A549 (cell line): ENCODE data around the gene EIF4B. TPM values are rescaled to one million over a fixed set of nuclear protein-coding genes. Genes with fewer than 3 reads are reported as not detected.

ENCODE experiments used
- ATAC-seq, 2 experiments: fragments of 200-7000 bp in 1 of 2; fragments of >200 bp in 1 of 2; cut with Nextera tagmentation in 1 of 2; cut with Tn5 transposase in 1 of 2; 3 replicates each; pipeline versions ENCODE4 v1.8.0 to v1.9.1; 2018 to 2020; ENCODE audit warnings: mild to moderate bottlenecking in 1 of 2, moderate library complexity in 1 of 2
- CTCF ChIA-PET: fragments of 300-600 bp; sonication (Branson Sonifier 250); formaldehyde crosslinking; extraction: SDS; loops from one replicate; lab custom pipeline; 2021; ENCODE audit warnings: antibody characterized with exemption, inconsistent platforms; lab: Yijun Ruan, JAX
- POLR2A ChIA-PET: fragments of 350-600 bp; formaldehyde crosslinking; extraction: SDS; loops from one replicate; lab custom pipeline; 2021; ENCODE audit warnings: antibody characterized with exemption, inconsistent platforms; lab: Yijun Ruan, JAX
- DNase-seq, 2 experiments: peaks; one replicate each; pipeline versions ENCODE4 v3.0.0 to v3.0.0-alpha.2; 2011 to 2016; ENCODE audit warnings: low read depth in 1 of 2, low spot score in 1 of 2
- FAIRE-seq: peaks from 2 replicates; lab custom pipeline; 2011; peaks lifted over from hg19 to GRCh38; lab: Jason Lieb, UNC
- H3K27ac ChIP-seq, 2 experiments: fragments of >200 bp; sonication (Bioruptor Twin); formaldehyde crosslinking; 3 replicates each; pipeline ENCODE4 v1.5.1; 2016 to 2017
- H3K4me1 ChIP-seq: fragments of >200 bp; sonication (Bioruptor Twin); formaldehyde crosslinking; 3 replicates; pipeline ENCODE4 v1.6.1; 2016
- H3K4me2 ChIP-seq: fragments of >200 bp; sonication (Bioruptor Twin); formaldehyde crosslinking; 3 replicates; pipeline ENCODE4 v1.6.1; 2016
- H3K4me3 ChIP-seq: fragments of >200 bp; sonication (Bioruptor Twin); formaldehyde crosslinking; 3 replicates; pipeline ENCODE4 v1.5.1; 2016
- H3K9me3 ChIP-seq: fragments of >200 bp; sonication (Bioruptor Twin); formaldehyde crosslinking; 3 replicates; pipeline ENCODE4 v1.6.1; 2016
- CEBPB ChIP-seq, 2 experiments: fragments of >200 bp in 1 of 2; sonication (Bioruptor Twin) in 1 of 2; formaldehyde crosslinking in 1 of 2; IDR thresholded peaks; 2 replicates each; pipeline ENCODE4 v1.6.1; 2012 to 2016
- ELK1 ChIP-seq: fragments of 150-350 bp; IDR thresholded peaks from 2 replicates; pipeline ENCODE4 v1.6.1; 2014; ENCODE audit warnings: low read depth, mild to moderate bottlenecking, low read length
- FOSB ChIP-seq: fragments of 250-450 bp; sonication (Bioruptor Pico); IDR thresholded peaks from 2 replicates; pipeline ENCODE4 v1.5.0; 2020; ENCODE audit warnings: mild to moderate bottlenecking, moderate library complexity
- GATA3 ChIP-seq: IDR thresholded peaks from 2 replicates; pipeline ENCODE4 v1.6.1; 2012; ENCODE audit warnings: borderline replicate concordance
- HEYL ChIP-seq: fragments of 250-450 bp; sonication (Bioruptor Pico); IDR thresholded peaks from 2 replicates; pipeline ENCODE4 v1.8.0; 2021; ENCODE audit warnings: mild to moderate bottlenecking, moderate library complexity
- JUN ChIP-seq, 2 experiments: fragments of >200 bp; sonication (Bioruptor Twin); formaldehyde crosslinking; IDR thresholded peaks; 2 replicates in 1 of 2; 3 replicates in 1 of 2; pipeline ENCODE4 v1.6.1; 2016 to 2017
- NPAS2 ChIP-seq: fragments of 250-450 bp; sonication (Bioruptor Pico); IDR thresholded peaks from 2 replicates; pipeline ENCODE4 v1.8.0; 2022; ENCODE audit warnings: mild to moderate bottlenecking, moderate library complexity, borderline replicate concordance
- PBX3 ChIP-seq: IDR thresholded peaks from 2 replicates; pipeline ENCODE4 v1.6.1; 2012
- PHF8 ChIP-seq: fragments of 200-600 bp; sonication (generic); IDR thresholded peaks from 2 replicates; pipeline ENCODE4 v1.6.1; 2016; ENCODE audit warnings: low read depth, mild to moderate bottlenecking, antibody characterized with exemption, moderate library complexity, borderline replicate concordance
- POLR2A ChIP-seq: IDR thresholded peaks from 2 replicates; pipeline ENCODE4 v1.6.1; 2012; ENCODE audit warnings: mild to moderate bottlenecking, low read length
- RAD21 ChIP-seq, 2 experiments: fragments of >200 bp in 1 of 2; sonication (Bioruptor Twin) in 1 of 2; formaldehyde crosslinking in 1 of 2; IDR thresholded peaks in 1 of 2; conservative IDR thresholded peaks in 1 of 2; 2 replicates in 1 of 2; 3 replicates in 1 of 2; pipeline ENCODE4 v1.6.1; 2012 to 2018; ENCODE audit warnings: inconsistent platforms in 1 of 2
- SMC3 ChIP-seq: fragments of >200 bp; sonication (Bioruptor Twin); formaldehyde crosslinking; IDR thresholded peaks from 3 replicates; pipeline ENCODE4 v1.6.1; 2018; ENCODE audit warnings: inconsistent platforms
- ZNF302 ChIP-seq: fragments of 250-450 bp; sonication (Bioruptor Pico); IDR thresholded peaks from 2 replicates; pipeline ENCODE4 v1.9.0; 2021; ENCODE audit warnings: inconsistent platforms, mild to moderate bottlenecking, moderate library complexity
- WGBS: methylation state at CpG from one replicate; pipeline ENCODE4 v1.1.6; 2017; ENCODE audit errors: missing lambda C conversion rate; 5-methylcytosine and 5-hydroxymethylcytosine counted together
- polyA plus RNA-seq, 4 experiments: library from polyadenylated mRNA; depleted of rRNA in 3 of 4; stranded (reverse); fragments of >200 nt; fragmentation: RNase III in 1 of 4; extraction: RNeasy Plus Mini Kit Qiagen cat#74134 plus additional on column Dnase treatment in 1 of 4; gene quantifications; 2 replicates in 3 of 4; 3 replicates in 1 of 4; pipeline ENCODE4 v1.2.3, GENCODE V29; 2011 to 2017
- TF ChIP-seq, protein P1 (sequence below): fragments of >200 bp; sonication (Bioruptor Twin); formaldehyde crosslinking; IDR thresholded peaks from 3 replicates; pipeline ENCODE4 v1.5.1; 2016
- TF ChIP-seq, protein P2 (sequence below): IDR thresholded peaks from 2 replicates; pipeline ENCODE4 v1.6.1; 2012; ENCODE audit warnings: low read depth, borderline replicate concordance

The EIF4B gene
- polyA plus RNA-seq, 2 of the 4 experiments (the other 2 are of a cell fraction) = 377 to 650 TPM

DNA sequence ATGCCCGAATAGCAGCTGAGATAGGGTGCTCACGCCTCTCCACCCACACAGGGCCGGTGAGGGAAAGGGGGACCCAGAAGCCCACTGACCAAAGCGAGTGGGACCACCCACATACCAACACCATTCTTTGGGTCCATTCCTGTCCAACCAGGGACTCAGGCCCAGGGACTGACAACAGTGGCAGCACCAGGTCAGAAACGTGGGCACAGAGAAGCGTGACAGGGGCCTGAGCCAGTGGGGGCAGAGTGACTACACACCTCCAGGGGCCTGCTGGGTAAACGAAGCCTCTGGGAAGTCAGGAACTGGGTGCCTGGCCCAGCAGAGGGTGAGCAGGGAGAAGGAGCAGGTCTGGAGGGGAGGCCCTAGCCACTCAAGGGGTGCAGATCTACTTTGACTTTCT, 59.2 kb downstream of the EIF4B start:
- peak in 1 of 2 experiments; percentile 1; a peak in 2 of 6 replicates for ATAC-seq

DNA sequence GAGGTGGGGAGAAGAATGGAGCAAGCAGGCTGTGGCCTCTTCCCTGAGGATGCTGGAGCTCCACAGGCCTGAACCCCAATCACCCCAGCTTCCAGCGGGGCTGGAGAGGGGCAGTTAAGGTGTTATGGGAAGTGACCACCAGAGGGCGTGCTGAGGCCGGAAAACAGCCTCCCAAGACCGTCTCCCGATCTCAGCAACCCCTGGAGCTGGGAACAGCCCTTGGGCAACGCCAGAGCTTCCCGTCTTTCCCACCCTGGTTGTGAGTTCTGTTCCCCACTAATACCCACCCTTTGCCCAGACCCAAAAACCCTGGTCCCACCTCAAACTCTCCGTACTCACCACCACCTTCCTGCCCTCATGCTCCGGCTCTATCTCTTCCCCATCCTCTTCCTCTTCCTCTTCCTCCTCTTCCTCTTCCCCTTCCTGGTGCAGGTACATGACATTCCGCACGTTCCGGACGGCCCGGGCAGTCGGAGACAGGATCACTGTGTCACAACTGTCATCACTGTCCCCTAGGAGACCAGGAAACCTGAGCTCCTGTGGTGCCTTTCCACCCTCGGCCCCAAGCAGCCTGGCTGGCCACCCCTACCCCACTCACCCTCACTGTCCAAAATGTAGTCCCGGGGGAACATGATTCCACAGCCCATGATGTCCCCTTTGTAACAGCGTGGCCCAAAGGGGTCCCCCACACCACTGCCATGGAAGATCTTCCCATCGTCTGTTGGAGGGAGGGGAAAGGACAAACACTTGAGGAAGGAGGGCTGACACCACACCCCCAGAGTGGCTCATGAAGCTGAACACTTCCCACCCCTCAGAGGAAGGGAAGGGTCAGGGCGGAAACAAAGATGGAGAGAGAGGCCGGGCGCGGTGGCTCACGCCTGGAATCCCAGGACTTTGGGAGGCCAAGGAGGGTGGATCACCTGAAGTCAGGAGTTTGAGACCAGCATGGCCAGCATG, 60.0 kb downstream of the EIF4B start:
- DNase-seq (peak; percentile 80 to 96), FAIRE-seq (peak; percentile 94), ATAC-seq (peak; percentile 56 to 84)
- POLR2A ChIA-PET = interaction anchor here (0.5 to 3.2 kb wide), 13 partner anchors 9 to 229 kb away, joined by 3 to 29 read pairs (median 4); partner anchors contain the start of genes CSAD, IGFBP6, PFDN5 and SPRYD3
- Histone ChIP-seq H3K27ac (peak overlapping the region; percentile 65 to 87), H3K4me3 (no peak overlapping the region), H3K4me2 (peak overlapping the region; percentile 50), H3K9me3 (no peaks in the 10 kb centered on the region), H3K4me1 (peaks cover 36% of the 10 kb centered on the region)
- 35% methylated on average over 24 of the region's 24 CpGs for WGBS
- CTCF ChIA-PET = interaction anchor here (0.6 to 45.5 kb wide), 64 partner anchors 16 to 428 kb away, joined by 3 to 1424 read pairs (median 5); partner anchors contain the start of genes AAAS, CSAD, EIF4B and ESPL1
- no peak for TF ChIP-seq HEYL
- TF ChIP-seq FOSB (CRISPR knock-in tag) = no peak
- no peak for TF ChIP-seq ELK1
- no peak for TF ChIP-seq PBX3
- TF ChIP-seq RAD21 (conservative IDR thresholded peaks at IDR 0.05 in 1 of 2, IDR thresholded peaks at IDR 0.05 in 1 of 2) = peak; percentile 95 to 98
- TF ChIP-seq POLR2A = no peak
- TF ChIP-seq SMC3 = peak; percentile 96
- no peak for TF ChIP-seq GATA3
- TF ChIP-seq JUN (IDR thresholded peaks at IDR 0.05) = no peak
- TF ChIP-seq, protein P1, sequence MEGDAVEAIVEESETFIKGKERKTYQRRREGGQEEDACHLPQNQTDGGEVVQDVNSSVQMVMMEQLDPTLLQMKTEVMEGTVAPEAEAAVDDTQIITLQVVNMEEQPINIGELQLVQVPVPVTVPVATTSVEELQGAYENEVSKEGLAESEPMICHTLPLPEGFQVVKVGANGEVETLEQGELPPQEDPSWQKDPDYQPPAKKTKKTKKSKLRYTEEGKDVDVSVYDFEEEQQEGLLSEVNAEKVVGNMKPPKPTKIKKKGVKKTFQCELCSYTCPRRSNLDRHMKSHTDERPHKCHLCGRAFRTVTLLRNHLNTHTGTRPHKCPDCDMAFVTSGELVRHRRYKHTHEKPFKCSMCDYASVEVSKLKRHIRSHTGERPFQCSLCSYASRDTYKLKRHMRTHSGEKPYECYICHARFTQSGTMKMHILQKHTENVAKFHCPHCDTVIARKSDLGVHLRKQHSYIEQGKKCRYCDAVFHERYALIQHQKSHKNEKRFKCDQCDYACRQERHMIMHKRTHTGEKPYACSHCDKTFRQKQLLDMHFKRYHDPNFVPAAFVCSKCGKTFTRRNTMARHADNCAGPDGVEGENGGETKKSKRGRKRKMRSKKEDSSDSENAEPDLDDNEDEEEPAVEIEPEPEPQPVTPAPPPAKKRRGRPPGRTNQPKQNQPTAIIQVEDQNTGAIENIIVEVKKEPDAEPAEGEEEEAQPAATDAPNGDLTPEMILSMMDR = peak; percentile 96
- TF ChIP-seq CEBPB (IDR thresholded peaks at IDR 0.05) = peak in 1 of 2 experiments; percentile 3; a peak in 1 of 4 replicates

More for the DNA sequence above, 59.2 kb downstream of the EIF4B start:
- DNase-seq (no peak), FAIRE-seq (no peak)
- peaks cover 43% of the 10 kb centered on the region for H3K4me1 ChIP-seq
- H3K4me3 ChIP-seq = no peak overlapping the region
- 59% methylated on average over 7 of the region's 7 CpGs for WGBS
- POLR2A ChIA-PET = interaction anchor here (0.7 to 3.2 kb wide), 12 partner anchors 8 to 230 kb away, joined by 3 to 29 read pairs (median 4); partner anchors contain the start of genes CSAD, IGFBP6, PFDN5 and SPRYD3
- CTCF ChIA-PET = interaction anchor here (0.6 to 45.5 kb wide), 56 partner anchors 15 to 428 kb away, joined by 3 to 1424 read pairs (median 6); partner anchors contain the start of genes AAAS, CSAD, EIF4B and ESPL1
- TF ChIP-seq ZNF302 (CRISPR knock-in tag) = no peak
- TF ChIP-seq PHF8 = no peak
- TF ChIP-seq NPAS2 (CRISPR knock-in tag) = no peak
- TF ChIP-seq, protein P2, sequence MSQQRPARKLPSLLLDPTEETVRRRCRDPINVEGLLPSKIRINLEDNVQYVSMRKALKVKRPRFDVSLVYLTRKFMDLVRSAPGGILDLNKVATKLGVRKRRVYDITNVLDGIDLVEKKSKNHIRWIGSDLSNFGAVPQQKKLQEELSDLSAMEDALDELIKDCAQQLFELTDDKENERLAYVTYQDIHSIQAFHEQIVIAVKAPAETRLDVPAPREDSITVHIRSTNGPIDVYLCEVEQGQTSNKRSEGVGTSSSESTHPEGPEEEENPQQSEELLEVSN = no peak
- no peak for TF ChIP-seq SMC3
- H3K9me3 ChIP-seq = no peaks in the 10 kb centered on the region
- H3K4me2 ChIP-seq = no peak overlapping the region
- H3K27ac ChIP-seq = peak overlapping the region in 1 of 2 experiments; percentile 87; a peak in 3 of 6 replicates
